Measurements from ENCODE around the gene DNAAF3.

Gene DNAAF3

GRCh38 chr19:55132453-55133129, 33.8 kb downstream of the DNAAF3 start:
- H3K4me3 ChIP-seq (ENCODE audit: control insufficient read depth, low read depth, low read length): no peak overlapping the region
- DNase-seq (ENCODE audit: low read depth): no peak
- TF ChIP-seq, protein P1, sequence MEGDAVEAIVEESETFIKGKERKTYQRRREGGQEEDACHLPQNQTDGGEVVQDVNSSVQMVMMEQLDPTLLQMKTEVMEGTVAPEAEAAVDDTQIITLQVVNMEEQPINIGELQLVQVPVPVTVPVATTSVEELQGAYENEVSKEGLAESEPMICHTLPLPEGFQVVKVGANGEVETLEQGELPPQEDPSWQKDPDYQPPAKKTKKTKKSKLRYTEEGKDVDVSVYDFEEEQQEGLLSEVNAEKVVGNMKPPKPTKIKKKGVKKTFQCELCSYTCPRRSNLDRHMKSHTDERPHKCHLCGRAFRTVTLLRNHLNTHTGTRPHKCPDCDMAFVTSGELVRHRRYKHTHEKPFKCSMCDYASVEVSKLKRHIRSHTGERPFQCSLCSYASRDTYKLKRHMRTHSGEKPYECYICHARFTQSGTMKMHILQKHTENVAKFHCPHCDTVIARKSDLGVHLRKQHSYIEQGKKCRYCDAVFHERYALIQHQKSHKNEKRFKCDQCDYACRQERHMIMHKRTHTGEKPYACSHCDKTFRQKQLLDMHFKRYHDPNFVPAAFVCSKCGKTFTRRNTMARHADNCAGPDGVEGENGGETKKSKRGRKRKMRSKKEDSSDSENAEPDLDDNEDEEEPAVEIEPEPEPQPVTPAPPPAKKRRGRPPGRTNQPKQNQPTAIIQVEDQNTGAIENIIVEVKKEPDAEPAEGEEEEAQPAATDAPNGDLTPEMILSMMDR (IDR thresholded peaks at IDR 0.05; ENCODE audit: control insufficient read depth, insufficient read depth, low read depth, low read length, missing control alignments): peak; percentile 26

DNA sequence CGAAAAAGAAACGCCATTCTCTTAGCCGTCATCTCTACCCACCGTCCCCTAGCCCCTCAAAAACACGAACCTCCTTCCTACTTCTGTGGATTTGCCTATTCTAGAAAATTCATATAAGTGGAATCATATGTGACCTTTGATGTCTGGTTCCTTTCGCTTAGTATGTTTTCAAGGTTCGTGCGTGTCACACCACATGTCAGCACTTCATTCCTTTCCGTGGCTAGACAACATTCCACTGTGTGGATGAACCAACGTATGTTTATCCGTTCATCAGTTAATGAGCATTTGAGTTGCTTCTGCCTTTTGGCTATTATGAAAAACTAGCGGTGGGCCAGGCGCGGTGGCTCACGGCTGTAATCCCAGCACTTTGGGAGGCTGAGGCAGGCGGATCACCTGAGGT, 35.0 kb downstream of the DNAAF3 start:
- H3K4me3 ChIP-seq (ENCODE audit: control insufficient read depth, low read depth, low read length): no peak overlapping the region
- TF ChIP-seq, protein P1 (IDR thresholded peaks at IDR 0.05; ENCODE audit: control insufficient read depth, insufficient read depth, low read depth, low read length, missing control alignments): no peak
- no peak for DNase-seq (ENCODE audit: low read depth)

- no peak overlapping the region for H3K4me3 ChIP-seq (ENCODE audit: control insufficient read depth, low read depth, low read length)
- TF ChIP-seq, protein P1 (IDR thresholded peaks at IDR 0.05; ENCODE audit: control insufficient read depth, insufficient read depth, low read depth, low read length, missing control alignments): no peak
- DNase-seq (ENCODE audit: low read depth): no peak
These were observed 47.4 kb downstream of the DNAAF3 start for GRCh38 chr19:55119053-55119452.

- peak overlapping the region; percentile 62 for H3K4me3 ChIP-seq (ENCODE audit: control insufficient read depth, low read depth, low read length)
- TF ChIP-seq, protein P1 (IDR thresholded peaks at IDR 0.05; ENCODE audit: control insufficient read depth, insufficient read depth, low read depth, low read length, missing control alignments): no peak
- DNase-seq (ENCODE audit: low read depth): no peak
These were observed 47.9 kb downstream of the DNAAF3 start for GRCh38 chr19:55118401-55118991.

DNA sequence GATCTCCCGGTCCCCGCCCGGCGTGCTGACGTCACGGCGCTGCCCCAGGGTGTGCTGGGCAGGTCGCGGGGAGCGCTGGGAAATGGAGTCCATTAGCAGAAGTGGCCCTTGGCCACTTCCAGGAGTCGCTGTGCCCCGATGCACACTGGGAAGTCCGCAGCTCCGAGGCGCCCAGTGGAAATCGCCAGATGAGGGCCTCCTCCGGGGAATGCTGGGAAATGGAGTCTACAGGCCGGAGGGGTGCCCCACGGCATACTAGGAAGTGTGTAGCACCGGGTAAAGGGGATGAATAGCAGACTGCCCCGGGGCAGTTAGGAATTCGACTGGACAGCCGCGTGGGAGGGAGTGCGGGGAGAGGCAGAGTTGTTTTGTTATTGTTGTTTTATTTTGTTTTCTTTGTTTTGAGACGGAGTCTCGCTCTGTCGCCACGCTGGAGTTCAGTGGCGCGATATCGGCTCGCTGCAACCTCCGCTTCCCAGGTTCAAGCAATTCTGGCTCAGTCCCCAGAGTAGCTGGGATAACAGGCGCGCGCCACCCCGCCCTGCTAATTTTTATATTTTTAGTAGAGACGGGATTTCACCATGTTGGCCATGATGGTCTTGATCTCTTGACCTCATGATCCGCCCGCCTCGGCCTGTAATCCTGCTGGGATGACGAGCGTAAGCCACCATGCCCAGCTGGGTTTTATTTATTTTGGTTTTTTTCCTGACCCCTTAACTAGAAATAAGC, 48.6 kb downstream of the DNAAF3 start:
- TF ChIP-seq, protein P1 (IDR thresholded peaks at IDR 0.05; ENCODE audit: control insufficient read depth, insufficient read depth, low read depth, low read length, missing control alignments): no peak
- H3K4me3 ChIP-seq (ENCODE audit: control insufficient read depth, low read depth, low read length): peak overlapping the region; percentile 98
- peak; percentile 94 for DNase-seq (ENCODE audit: low read depth)

GRCh38 chr19:55116859-55117662, 49.4 kb downstream of the DNAAF3 start, which contains the start of gene PPP1R12C:
Gene PPP1R12C (minus strand): TSS chr19:55117637. CDS start chr19:55117543, 94 bp downstream.
- no peak for DNase-seq (ENCODE audit: low read depth)
- peak within 1 kb of the TSS; percentile 98 for H3K4me3 ChIP-seq (ENCODE audit: control insufficient read depth, low read depth, low read length)

More at GRCh38 chr19:55116859-55117662, 49.4 kb downstream of the DNAAF3 start, which contains the start of gene PPP1R12C:
- TF ChIP-seq, protein P1 (IDR thresholded peaks at IDR 0.05; ENCODE audit: control insufficient read depth, insufficient read depth, low read depth, low read length, missing control alignments): no peak
